OCI-LY1 (cell line): Measurements from ENCODE around the gene SPOP.

Experiments used
- CTCF ChIP-seq: fragments of 200-600 bp; sonication (generic), shearing (Covaris generic); IDR thresholded peaks from 2 replicates; pipeline ENCODE4 v1.5.1; 2017; ENCODE audit warnings: mild to moderate bottlenecking, antibody characterized with exemption, low read length, moderate library complexity, mixed read lengths
- EZH2 ChIP-seq: fragments of 200-600 bp; sonication (generic), shearing (Covaris generic); IDR thresholded peaks from 2 replicates; pipeline ENCODE4 v1.8.0; 2017; ENCODE audit warnings: borderline replicate concordance, mixed run types, mild to moderate bottlenecking, antibody characterized with exemption, low read length, moderate library complexity, mixed read lengths

GRCh38 chr17:49588312-49588711 is 89.6 kb downstream of the SPOP start:
- TF ChIP-seq CTCF (no peak), EZH2 (no peak)
